Posterior vena cava (tissue), 2 donors: ENCODE data around the gene BNC1. TPM values are rescaled to one million over a fixed set of nuclear protein-coding genes. Genes with fewer than 3 reads are reported as not detected.

Source experiments
- DNase-seq: peaks from one replicate; pipeline ENCODE4 v3.0.0-alpha.2; 2020; ENCODE audit warnings: low spot score
- intact Hi-C, 2 donors: fragments of 100-400 bp; cut with DNase I; formaldehyde crosslinking; loops; one replicate each; pipeline versions ENCODE4 v1.14.1 to v1.14.2; 2022 to 2023
- long read RNA-seq, 2 donors: library from polyadenylated mRNA; unstranded; transcript quantifications; one replicate each; pipeline ENCODE4 v2.0.0, GENCODE V29; 2020 to 2021
- total RNA-seq, 2 donors: library from RNA; stranded (reverse); fragmentation: NEBNext Ultra II Directional; extraction: Animal tissue kit (Norgen Biotek cat#: 25700); gene quantifications; one replicate each; pipeline ENCODE4 v1.2.1, GENCODE V29; 2021
- donor health status: DM: yes; HTN: yes; CAD: no.
- donor health status: DM: yes; HTN: yes; CAD: no.

BNC1 gene
- total RNA-seq = under 1 TPM; 0.19 to 0.29 TPM
- long read RNA-seq, donor 1 = 0 reads
- long read RNA-seq, donor 2 = 0 reads

DNA sequence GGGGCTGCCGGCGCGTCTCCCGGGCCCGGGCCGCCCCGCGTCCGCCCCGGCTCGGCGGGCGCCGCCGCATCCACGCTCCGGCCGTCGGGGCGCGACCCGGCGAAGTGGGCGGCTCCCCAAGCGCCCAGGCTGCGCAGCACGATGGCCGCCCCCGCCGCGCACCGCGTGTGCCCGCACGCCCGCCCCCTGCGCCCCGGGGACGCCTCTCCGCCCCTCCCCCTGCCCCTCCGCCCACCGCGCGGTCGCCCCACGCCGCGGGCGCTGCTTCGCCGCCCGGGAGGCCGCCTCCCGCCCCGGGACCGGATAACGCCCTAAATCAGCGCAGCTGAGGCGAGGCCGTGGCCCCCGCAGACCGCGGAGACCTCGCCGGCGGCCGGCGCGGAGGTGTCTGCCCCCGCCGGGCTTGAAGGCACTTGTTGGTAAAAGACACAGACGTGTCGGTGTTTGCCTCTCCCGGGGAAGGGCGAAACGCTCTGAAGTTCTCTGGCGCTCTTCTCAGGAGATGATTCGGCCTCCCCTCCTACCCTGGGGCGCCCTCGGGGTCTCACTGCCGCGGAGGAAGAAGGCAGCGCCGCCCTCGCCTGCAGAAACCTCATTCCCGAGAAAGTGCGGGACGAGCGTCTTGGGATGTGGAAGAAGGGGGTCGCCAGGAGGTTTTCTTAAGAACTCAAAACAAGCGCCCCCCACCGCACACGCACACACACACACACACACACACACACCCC, at the start of gene BNC1:
Gene BNC1 (minus strand): TSS at position 106 of the 725 bp plus-strand sequence. CDS start 36 bp downstream, at position 70.
- intact Hi-C loops = no loop called here

DNA sequence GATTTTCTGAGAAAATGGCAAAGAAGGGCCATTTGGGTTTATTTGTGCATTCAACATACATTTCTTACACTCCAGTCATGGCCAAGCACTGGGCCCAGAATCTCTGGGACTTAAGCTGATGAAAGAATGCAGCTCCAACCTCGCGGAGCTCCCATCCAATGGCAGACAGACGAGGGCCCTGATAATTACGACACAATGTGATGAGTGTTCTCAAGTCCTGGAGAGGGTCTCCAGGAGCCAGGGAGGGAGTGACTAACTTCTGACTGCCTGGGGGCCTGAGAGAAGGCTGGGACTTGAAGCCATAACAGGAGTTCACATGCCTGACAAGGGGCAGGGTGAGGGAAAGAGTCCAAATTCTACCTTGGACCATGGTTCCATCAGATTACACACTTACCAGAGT, 42.6 kb upstream of the BNC1 start:
- intact Hi-C loops = no loop called here
- no peak for DNase-seq

More for the DNA sequence above, at the start of gene BNC1:
- DNase-seq = peak; percentile 74

DNA sequence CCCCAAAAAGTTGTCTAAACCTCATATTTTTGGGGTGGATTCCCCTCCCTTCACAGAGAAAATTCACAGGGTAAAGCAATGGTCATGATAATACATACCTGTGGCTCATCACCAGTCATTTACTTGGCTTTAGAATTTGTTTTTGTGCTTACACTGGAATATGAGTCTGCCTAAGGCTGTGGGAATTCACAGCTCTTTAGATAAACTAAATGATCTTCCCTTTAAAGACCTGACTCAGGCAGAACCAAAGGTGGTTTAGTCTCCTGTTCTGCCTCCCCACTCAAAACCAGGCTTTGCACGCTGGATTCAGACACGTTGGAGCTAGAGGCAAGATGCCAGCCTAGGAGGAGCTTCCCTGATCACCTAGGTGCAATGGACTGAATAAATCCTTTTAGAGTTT, 40.3 kb upstream of the BNC1 start:
- intact Hi-C loops = no loop called here
- DNase-seq = no peak

DNA sequence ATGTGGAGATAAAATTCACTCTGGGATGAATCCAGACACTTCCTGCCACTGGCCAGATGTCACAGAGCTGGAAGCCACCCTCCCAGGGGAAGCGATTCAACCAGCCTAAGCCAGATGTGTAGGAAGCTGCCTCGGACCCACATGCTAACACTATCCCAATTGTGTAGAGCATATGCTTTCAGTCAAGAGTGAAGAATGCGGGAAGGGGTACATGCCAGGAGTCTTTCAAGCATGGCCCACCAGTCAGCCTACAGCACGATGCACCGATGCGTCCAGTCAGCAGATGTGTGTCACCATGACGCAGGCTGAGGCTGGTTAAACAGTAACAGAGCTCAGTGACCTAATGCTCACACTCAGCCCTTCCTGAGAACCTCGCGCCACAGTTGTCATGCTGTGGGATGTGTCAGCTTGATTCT, 38.8 kb upstream of the BNC1 start:
- no peak for DNase-seq
- intact Hi-C loops = no loop called here

DNA sequence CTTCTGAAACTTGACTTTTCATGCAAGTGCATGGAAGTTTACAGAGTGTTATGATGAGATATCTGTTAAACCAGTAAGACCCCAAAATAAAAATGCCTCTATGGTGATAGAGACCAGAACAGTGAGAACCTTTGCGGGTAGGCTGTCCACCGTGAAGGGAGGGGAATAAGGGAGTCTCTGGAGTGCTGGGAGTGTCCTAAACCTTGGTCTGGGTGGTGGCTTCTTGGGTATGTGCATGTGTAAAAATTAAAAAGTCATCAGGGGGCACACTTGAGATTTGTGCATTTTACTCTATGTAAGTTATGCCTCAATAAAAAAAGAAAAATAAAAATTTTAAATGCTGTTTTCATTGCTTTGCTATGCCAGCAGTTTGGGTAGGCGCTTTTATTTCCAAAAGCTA, 38.2 kb upstream of the BNC1 start:
- DNase-seq = no peak
- intact Hi-C loops = no loop called here

DNA sequence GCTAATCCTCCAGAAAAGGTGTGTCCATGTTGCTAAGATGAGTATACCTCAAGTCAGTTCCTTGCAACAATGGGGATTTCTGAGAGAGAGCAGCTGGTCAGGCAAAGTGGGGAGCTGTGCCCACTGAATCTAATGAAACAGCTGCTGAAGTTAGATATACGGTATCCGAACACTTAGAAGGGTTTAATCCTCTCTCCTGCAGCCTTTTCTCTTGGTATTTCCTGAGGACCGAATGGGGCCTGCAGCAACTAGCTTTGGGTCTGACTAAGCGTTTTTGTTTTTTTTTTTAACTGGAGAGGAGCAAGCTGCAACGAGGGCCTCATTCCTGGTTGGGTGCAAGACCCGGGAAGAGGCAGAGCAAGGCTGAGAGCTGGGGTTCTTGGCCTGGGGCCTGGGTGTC, 37.6 kb upstream of the BNC1 start:
- intact Hi-C loops = no loop called here
- no peak for DNase-seq

- no peak for DNase-seq
- intact Hi-C loops = no loop called here
Measured at GRCh38 chr15:83320844-83321243, 36.4 kb upstream of the BNC1 start.

- intact Hi-C loops = no loop called here
- no peak for DNase-seq
Measured at GRCh38 chr15:83320404-83320803, 35.9 kb upstream of the BNC1 start.

DNA sequence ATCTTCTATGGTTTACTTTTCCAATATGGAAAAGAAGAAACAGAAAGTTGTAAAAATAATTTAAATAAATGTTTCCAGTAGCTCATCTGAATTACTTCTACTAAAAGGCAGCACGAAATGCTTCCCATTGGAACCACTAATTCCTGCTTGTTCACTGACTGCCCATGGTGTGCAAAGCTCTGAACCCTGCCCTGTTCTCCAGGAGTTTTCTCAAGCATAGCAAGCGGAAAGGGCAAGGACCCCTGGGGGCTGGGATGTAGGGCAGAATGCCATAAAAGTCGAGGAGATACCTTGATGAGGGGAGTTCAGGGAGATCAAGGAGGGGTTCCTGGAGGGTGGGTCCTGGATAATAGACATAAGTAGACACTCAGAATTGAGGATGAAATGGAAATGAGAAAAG, 35.3 kb upstream of the BNC1 start:
- no peak for DNase-seq
- intact Hi-C loops = no loop called here

DNA sequence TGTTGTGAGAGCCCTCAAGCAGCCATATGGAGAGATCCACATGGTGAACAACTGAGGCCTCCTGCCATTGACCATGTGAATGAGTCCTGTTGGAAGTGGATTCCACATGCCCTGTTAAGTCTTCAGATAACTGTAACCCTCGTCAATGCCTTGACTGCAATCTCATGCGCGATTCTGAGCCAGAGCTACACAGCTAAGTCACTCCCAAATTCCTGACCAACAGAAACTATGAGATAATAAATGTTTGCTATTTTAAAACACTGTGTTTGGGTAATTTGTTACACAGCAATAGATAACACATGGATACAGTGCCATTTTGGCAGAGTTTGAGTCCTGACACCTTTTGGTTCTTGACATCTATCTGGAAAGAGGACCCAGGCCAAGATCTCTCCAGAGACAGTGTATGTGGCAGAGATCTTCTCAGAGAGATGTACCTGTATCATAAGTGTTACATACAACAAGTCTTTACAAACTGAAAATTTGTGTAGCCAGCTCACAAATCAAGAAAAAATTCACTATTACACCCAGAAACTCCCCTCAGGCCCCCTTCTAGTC, 34.5 kb upstream of the BNC1 start:
- DNase-seq = no peak
- intact Hi-C loops = no loop called here

GRCh38 chr15:83318036-83318435, 33.6 kb upstream of the BNC1 start:
- intact Hi-C loops = no loop called here

DNA sequence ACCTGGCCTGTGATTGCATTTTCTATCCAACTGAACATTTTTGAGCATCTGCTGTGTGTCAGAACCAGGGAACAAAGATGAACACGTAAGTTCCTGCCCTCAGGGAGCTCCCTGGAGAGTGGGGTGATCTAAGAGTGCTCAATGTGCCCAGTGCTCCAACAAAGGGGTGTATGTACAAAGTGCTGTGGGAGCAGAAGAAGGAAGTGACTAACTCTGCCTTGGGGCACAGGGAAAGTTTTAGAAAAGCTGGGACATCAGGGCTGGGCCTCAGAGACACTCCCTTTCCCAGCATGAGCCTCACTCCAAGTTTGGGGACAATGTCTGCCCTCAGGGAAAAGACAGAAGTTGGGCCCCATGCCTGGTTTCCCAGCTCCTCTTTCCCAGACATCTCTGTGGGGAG, 27.6 kb upstream of the BNC1 start:
- intact Hi-C loops = no loop called here
- no peak for DNase-seq

More at GRCh38 chr15:83318036-83318435, 33.6 kb upstream of the BNC1 start:
- no peak for DNase-seq

- intact Hi-C loops = loop anchor here in 1 of 2 donors (2.0 kb wide), 1 partner anchor 44 kb away; no protein-coding TSS in a partner anchor
- no peak for DNase-seq
Measured at GRCh38 chr15:83310521-83311456, 26.3 kb upstream of the BNC1 start.

DNA sequence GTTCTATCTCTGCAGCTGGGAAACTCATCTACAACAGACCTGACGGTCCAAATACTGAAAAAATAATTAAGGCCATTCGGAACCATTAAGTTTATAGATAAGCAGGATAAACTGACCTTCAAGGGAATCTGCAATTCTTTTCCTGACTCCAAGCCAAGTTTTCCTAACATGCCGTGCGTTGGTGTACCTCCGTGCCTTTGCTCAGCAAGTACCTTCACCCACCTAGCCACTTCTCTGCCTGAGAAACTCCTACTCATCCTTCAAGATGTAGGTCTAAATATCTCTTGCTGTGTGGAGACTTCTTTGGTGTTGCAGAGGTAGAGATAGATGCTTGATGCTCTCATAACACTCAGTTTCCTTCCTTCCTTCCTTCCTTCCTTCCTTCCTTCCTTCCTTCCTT, 24.2 kb upstream of the BNC1 start:
- intact Hi-C loops = no loop called here
- DNase-seq = no peak

DNA sequence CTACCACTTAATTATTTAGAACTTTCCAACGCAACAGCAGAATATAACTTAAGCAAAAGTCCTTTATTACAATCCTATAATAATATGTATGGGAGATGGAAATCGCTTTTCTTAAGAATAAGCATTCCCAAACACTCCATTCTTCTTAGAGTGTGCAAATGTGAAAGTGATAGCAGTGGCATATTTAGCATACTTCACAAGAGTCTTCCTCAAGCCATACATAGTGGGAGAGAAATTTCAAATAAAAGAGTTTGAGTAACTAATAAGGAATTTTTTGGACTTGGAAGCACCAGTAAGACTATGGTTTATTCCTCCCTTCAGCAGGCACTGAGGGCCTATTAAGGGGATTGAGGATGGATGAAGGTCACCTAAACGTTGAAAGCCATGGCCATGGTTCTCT, 22.1 kb upstream of the BNC1 start:
- DNase-seq = no peak
- intact Hi-C loops = no loop called here

- no peak for DNase-seq
Measured at GRCh38 chr15:83305704-83306291, 21.3 kb upstream of the BNC1 start.

DNA sequence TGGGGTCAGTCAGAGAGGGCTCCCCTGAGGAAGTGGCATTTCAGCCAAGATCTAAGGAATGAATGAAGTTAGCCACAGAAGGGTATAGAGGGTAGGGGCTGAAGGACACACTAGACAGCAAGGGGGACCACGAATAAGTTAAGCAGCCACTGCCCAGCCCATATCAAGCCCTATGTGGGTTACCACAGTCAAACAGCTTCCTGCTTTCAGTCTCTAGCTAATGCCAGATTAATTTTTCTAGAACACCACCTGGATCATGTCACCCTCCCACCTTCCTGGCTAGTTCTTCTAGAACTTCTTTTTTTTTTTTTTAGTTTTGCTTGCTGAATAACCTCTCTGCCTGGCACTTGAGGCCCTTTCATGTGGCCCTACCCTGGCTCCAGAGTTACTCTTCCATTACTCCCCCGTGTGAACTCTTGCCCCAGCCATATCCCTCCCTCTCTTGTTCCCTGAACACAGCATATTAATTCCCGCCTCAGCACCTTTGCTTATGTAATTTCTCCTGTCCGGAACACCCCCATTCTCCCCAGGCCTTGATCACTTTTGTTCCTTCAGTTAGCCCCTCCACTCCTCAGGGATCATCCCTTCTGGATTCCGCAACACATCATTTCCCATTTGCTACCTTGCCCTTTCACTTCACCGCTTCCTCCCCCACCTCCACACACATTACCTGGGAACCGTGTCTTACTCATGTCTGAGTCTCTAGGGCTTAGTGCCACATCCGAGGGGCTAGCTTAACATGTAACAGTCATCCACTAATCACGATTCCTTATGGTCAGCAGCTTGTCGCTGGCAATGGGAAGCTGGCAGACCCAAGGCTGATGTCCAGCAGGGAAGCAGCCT, 20.6 kb upstream of the BNC1 start:
- no peak for DNase-seq
- intact Hi-C loops = no loop called here

More at GRCh38 chr15:83305704-83306291, 21.3 kb upstream of the BNC1 start:
- intact Hi-C loops = no loop called here

DNA sequence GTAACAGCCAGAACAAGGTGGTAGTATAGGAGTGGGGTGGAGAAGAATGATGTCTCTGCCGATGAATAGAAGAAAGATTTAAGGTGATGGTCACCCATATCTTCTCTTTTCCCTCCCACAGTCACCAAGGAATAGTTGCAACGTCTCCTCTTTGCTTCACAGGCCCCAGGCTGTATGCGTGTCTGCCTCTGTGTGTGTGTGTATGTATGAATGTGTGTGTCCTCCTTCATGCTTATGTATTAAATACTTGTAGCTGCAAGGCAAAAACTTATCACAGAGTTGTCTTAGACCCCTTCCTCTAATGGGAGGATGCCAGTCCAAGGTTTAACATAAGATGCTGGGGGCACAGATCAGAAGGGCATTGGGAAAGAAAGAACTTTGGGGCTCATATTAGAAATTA, 19.1 kb upstream of the BNC1 start:
- intact Hi-C loops = no loop called here
- no peak for DNase-seq

- intact Hi-C loops = no loop called here
- DNase-seq = no peak
Measured at GRCh38 chr15:83300826-83301225, 16.4 kb upstream of the BNC1 start.
